Stimulated activated naive CD4-positive, alpha-beta T cell (primary cell): ENCODE results near the gene BCL11B.
A peak's percentile ranks its signal among the peaks of the same experiment; 100 is the strongest.

Experiments used
- DNase-seq, 6 experiments: peaks; one replicate each; lab custom pipeline; 2025; lab: John Stamatoyannopoulos, UW

The BCL11B gene

DNA sequence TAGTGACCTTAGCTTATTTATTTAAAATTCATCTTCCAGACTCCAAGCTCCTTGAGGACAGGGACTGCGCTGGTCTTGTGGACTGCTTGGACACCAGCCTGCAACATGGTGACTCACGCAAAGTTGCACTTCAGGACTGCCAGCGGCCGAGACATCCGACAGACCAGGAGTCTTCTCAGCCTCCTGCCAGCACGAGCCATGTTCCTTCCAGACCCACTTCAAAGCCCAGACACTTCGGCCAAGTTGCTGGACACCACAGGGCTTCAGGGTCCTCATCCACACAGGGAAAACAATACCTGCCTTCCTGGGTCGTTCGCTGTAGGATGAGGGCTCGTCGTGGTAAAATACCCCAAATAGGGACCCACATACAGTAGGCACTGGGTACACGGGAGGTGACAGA is 88.7 kb downstream of the BCL11B start:
- no peak for DNase-seq

GRCh38 chr14:99182548-99183250 is 89.3 kb downstream of the BCL11B start:
- DNase-seq: no peak

DNA sequence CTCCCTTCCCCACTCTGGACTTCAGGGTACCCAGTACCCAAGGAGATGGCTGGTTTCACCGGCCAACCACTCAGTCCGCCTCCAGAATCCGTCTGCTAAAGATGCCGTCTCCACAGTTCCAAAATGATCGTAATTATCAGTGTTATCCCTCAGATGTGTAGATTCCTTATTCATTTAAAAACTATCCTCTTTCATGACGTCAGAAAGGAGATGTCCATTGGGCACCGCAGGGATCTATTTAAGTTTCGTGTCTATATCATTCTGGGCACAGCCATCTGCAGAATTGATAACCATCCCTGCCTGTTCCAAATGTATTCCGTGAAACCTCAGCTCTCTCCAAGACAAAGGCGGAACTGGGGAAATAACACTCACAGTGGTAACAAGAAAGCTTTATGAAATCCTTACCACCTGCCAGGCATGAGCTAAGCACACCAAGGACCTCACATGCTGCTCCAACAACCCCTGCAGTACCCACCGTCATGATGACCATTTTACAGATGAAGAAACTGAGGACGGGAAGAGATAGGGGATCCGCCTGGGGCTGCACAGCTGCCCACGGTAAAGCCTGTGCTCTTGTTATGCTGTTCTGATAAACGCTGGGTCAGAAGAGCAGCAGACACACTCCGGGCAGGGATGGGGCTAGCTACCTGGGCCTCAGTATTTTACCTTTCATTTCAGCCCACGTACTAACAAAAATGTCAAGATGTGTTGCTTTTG is 90.0 kb downstream of the BCL11B start:
- no peak for DNase-seq

DNA sequence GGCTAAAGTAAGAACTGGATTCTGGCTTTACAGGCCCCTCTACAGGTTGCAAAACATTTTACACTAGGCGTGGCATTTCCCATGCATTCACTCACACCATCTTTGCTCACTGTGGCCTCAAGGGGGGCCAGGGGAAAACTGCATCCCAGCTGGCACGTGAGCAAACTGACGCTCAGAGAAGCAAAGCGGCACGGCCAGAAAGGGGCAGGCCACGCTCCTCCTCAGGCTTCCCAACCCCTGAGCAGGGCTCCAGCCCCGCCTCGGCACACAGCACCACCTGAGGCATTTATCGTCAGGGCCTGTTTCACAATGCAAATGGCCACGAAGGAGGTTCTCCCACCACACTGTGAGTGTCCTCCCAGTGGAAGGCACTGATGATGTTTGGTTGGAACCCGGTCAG is 90.8 kb downstream of the BCL11B start:
- peak in 2 of 6 experiments; percentile 36 to 48 for DNase-seq

DNA sequence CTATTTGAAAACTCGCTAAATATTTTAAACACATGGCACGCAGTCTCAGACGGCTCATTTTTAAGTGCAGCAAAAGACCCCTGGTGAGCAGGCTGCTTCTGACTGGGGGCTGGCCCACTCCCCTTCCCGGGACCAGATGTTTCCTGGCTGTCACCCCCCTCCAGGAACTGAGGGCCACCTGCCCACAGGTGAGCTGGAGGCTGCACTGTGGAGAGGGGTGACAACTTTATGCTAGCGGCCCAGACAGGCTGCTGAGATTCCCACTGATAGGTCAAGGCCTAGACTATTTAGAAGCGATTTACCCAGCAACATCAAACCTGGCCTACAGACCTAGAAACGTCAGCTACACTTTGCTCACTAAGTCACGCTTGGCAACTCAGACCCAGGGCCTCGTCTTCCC is 92.1 kb downstream of the BCL11B start:
- DNase-seq: no peak

DNA sequence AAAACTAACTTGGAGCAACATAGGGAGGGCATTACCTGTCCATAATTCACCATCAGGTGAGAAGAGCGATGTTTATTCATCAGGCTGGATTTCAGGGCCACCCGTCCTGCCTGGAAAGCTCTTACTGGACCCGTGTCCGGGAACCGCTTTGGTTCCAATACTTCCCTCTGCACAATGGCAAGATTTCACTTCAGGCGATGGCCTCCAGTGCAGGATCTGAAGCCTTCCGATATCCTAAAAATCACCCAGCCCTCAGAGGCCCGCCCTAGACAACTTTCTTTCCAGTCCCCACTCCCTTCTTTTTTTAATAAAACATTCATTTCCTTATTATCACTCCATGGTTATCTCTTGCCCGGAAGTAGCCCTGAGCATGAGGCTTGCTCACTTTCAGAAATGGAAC is 92.5 kb downstream of the BCL11B start:
- DNase-seq: no peak

GRCh38 chr14:99177886-99178835 is 93.8 kb downstream of the BCL11B start:
- DNase-seq: no peak

DNA sequence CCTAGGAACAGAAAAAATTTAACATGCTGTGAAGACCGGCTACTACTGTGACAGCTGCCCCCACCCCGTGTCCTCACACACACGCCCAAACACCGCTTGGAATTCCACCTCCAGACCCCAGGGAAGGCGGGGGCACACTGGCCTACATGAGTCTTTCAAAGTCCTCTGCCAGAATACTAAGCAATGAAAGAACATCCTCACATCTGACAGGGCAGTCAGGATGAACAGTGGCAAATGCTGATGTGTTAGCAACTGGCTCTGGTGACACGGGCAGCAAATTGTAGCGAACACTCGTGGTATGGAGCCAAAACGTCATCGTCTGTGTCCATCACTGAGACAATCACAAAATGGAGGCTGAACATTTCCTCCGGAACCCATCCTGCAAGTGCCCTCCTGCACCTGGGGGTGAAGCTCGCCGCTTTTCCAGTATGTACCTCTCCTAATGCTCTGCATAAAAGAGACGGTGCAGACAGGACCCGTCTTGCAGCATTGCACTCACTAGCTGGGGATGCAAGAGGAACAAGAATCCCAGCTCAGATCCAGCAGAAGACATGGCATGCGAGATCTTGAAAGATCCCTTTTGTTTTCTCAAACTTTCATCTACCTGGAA is 94.8 kb downstream of the BCL11B start:
- DNase-seq: no peak

DNA sequence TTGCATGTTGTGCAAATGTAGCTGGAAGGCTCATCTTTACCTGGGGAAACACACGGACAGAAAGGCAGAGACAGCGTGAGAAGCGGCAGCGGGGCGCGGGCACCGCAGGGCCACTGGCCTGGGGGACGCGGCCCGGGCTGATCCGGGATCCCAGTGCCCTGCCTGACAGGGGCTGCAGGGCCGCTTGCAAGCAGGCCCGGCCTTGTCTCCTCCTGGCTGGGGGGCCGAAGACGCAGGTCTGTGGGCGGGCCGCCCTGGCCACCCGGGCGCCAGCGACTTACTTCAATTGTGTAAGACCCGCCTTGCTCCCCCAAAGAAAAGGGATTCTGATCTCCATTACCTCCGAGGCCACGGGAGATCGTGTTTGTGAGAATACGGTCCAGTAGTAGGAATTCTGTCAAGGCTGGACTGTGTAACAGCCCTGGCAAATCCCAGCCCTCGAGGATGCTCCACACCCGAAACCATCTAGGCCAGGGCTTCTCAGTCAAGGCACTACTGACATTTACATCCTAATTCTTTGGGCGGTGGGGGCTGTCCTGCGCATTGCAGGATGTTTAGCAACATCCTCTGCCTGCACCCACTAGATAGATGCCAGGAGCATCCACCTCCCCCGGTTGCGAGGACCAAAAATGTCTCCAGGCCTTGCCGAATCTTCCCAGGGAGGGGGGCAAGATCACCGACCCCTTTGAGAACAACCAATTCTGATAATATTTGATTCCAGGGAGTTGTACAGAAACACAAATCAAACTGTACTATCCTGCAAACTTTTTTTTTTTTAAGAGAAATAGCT is 95.6 kb downstream of the BCL11B start:
- DNase-seq: no peak

DNA sequence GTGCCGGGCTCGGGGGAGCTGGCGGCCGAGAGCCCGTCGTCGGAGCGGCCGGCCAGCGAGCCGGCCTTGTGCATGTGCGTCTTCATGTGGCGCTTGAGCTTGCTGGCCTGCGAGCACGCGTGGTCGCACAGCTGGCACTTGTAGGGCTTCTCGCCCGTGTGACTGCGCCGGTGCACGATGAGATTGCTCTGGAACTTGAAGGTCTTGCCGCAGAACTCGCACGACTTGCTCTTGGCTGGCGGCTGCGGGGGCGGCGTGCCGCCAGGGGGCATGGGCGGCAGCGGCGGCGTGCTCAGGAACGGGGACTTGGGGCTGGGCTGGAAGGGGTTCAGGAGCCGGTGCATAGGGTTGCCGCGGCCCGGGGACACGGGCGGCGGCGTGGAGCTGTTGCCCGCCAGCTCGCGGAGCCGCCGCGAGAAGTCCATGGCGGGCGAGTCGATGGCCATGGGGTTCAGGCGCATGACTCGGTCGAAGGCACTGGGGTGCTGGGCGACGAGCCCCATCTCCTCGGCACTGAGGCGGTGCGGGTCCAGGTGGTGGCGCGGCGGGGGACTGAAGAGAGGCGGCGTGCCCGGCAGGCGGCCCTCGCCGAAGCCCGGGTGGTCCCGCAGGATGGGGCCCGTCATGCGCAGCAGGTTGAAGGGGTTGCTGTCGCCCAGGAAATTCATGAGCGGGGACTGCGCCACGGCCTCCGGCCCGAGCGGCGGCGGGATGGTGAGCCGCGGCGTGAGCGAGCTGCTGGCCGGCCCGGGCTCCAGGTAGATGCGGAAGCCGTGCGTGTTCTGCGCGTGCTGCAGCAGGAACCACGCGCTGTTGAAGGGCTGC is 96.5 kb downstream of the BCL11B start:
- DNase-seq: no peak

DNA sequence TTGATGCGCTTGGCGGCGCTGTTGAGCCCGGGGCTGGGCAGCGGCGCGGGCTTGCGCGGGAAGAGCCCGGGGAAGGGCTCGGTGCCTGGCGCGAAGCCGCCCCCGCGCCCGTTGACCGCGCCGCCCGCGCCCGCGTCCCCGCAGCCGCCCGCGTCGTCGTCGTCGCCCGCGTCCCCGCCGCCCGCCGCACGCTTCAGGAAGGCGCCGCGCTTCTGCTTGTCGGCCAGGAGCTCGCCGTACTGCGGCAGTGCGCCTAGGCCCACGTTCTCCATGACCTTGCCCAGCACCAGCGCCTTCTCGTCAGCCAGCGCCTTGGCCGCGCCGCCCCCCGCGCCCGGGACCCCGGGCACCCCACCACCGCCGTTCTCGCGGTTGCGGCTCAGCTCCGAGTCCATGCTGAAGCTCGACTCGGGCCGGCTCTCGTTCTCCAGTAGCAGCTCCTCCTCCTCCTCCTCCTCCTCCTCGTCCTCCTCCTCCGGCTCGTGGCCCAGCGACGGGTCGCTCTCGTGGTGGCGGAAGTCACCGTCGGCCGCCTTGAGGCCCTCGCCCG is 97.2 kb downstream of the BCL11B start:
- DNase-seq: no peak

DNA sequence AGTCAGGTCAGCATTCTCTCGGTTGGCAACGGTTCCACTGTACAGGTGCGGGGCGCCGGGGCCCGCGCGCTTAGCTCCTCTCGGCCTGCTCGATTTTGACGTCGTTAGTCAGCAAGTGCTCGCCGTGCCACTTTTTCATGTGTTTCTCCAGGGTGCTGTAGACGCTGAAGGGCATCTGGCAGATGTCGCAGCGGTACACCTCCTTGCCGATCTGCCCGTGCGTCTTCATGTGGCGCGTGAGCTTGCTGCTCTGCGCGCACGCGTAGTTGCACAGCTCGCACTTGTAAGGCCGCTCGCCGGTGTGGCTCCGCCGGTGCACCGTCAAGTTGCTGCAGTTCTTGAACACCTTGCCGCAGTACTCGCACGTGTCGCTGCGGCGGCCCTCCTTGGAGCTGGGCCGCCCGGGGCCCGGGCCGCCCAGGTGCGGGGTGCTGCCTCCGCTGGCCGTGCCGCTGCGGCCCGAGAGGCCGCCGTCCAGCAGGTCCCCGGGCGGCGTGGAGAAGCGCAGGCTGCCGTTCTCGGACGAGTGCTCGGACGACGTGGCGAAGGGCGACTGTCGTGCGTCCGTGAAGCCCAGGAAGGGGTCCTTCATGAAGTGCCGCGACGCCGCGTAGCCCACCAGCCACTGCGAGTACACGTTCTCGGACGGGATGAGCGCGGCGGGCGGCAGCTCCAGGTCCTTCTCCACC is 97.8 kb downstream of the BCL11B start:
- DNase-seq: no peak

DNA sequence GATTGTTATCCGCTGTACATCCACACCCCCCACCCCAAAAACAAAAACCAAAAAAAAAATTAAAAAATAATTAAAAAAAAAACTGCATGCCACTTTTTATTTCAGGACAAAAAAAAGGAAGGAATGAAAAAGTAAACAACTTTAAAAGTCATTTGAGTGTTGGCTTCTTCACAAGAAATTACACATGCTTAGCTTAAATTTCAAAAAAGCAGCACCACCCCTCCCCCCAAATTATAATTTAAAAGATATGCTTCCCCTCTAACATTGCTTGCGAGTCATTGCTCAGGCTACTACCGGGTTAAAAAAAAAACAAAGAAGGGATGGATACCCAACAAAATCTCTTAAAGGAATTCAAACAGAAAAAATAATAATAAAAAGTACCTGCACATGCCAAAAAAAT is 98.5 kb downstream of the BCL11B start:
- no peak for DNase-seq

- no peak for DNase-seq
These were observed 98.9 kb downstream of the BCL11B start for GRCh38 chr14:99173086-99173485.

DNA sequence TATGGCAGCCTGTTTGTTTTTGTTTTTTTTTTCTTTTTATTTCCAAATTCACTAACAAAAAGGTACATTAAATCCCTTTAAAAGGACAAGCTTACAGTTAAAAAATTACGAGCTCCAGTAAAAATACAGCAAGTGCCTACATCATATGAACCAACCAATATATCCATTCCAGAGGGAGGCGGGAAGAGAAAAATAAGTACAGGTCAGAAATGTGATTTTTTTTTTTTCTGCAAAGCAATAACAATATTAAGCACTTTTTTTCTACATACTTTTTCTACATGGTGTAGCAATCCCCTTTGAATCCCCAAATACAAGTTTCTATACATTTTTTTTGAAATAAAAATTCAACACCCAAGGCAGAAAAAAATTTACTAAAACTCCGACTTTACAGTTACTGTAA is 100.6 kb downstream of the BCL11B start:
- no peak for DNase-seq

DNA sequence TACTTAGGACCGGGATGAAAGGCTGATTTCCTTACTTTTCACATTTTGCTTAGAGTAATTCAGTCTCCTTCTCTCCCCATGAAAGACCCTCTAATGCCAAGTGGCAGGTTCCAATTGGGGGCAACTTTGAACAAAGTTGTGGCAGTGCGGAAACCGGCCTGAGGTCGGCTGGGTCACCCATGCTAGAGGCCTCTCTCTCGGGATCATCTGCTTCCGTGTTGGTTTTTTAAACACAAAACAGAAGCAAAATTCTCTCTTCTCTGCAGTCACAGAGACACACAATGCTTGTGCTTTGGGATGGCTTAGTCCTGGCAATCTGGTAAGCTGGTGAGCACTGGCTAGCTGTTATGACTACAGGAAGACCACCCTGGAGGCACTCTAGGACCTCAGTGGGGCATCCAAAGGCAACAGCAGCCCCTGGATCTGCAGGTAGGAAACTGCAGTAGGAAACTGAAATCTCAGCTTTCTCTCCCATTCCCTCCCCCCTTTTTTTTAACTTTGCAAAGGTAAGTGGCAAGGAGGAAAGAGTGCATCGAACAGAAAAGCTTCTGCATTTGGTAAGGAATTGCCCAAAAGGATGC is 102.1 kb downstream of the BCL11B start:
- no peak for DNase-seq

- DNase-seq: no peak
These were observed 103.7 kb downstream of the BCL11B start for GRCh38 chr14:99168330-99168729.

GRCh38 chr14:99166506-99166905 is 105.5 kb downstream of the BCL11B start:
- no peak for DNase-seq

GRCh38 chr14:99164712-99165111 is 107.3 kb downstream of the BCL11B start:
- no peak for DNase-seq
